AG04450 (cell line): ENCODE results near the gene AGMO. TPM values are rescaled to one million over a fixed set of nuclear protein-coding genes. Genes with fewer than 3 reads are reported as not detected.
"Not testable (repeated sequence)": the region's sequence is repeated elsewhere in the genome, so short reads cannot be mapped to it uniquely, and the experiment has no call there.

ENCODE experiments used
- CTCF ChIA-PET: fragments of 300-600, 350-600 bp; formaldehyde crosslinking; extraction: SDS; loops from one replicate; lab custom pipeline; 2022; ENCODE audit warnings: antibody characterized with exemption, inconsistent platforms; lab: Charles Lee
- POLR2A ChIA-PET: fragments of 350-600 bp; formaldehyde crosslinking; extraction: SDS; loops from one replicate; lab custom pipeline; 2021; ENCODE audit warnings: antibody characterized with exemption, inconsistent platforms; lab: Yijun Ruan, JAX
- DNase-seq: peaks from one replicate; pipeline ENCODE4 v3.0.0-alpha.2; 2011; ENCODE audit warnings: low read depth, low spot score
- H3K27ac ChIP-seq: one replicate; pipeline ENCODE4 v1.5.1; 2012; ENCODE audit warnings: low read depth, low read length, control low read depth
- H3K27me3 ChIP-seq: one replicate; pipeline ENCODE4 v1.6.0; 2012; ENCODE audit warnings: low read length; ENCODE audit not compliant: control insufficient read depth, insufficient read depth
- H3K4me3 ChIP-seq: 2 replicates; pipeline ENCODE4 v1.5.1; 2011; ENCODE audit warnings: mild to moderate bottlenecking, low read depth, low read length, control low read depth
- H3K9me3 ChIP-seq: 2 replicates; pipeline ENCODE4 v1.5.1; 2012; ENCODE audit warnings: low read length; ENCODE audit not compliant: control insufficient read depth, insufficient read depth
- CTCF ChIP-seq: IDR thresholded peaks from 2 replicates; pipeline ENCODE4 v1.5.1; 2011; ENCODE audit warnings: low read depth, low read length, control low read depth, inconsistent platforms
- polyA plus RNA-seq: library from polyadenylated mRNA; depleted of rRNA; stranded (reverse); fragments of >200 nt; gene quantifications from 2 replicates; pipeline ENCODE4 v1.2.3, GENCODE V29; 2011

The AGMO gene
- polyA plus RNA-seq, 1 experiment: 0.10 TPM

GRCh38 chr7:15305002-15305600 is 256.7 kb downstream of the AGMO start:
- Histone ChIP-seq H3K4me3 (no peak overlapping the region), H3K27ac (no peak overlapping the region), H3K27me3 (no peaks in the 10 kb centered on the region), H3K9me3 (no peaks in the 10 kb centered on the region)
- peak; percentile 15 for DNase-seq
- TF ChIP-seq CTCF: peak; percentile 87
- ChIA-PET CTCF (interaction anchor here (1.2 to 3.2 kb wide), 6 partner anchors 9 to 1259 kb away, joined by 3 to 40 read pairs (median 6); no protein-coding TSS in a partner anchor), POLR2A (no interaction called here)

- no peak overlapping the region for H3K27ac ChIP-seq
- no peak overlapping the region for H3K4me3 ChIP-seq
- CTCF ChIA-PET: interaction anchor here (1.0 to 3.4 kb wide), 9 partner anchors 8 to 1261 kb away, joined by 3 to 40 read pairs (median 6); no protein-coding TSS in a partner anchor
- POLR2A ChIA-PET: no interaction called here
- DNase-seq: no peak
- no peaks in the 10 kb centered on the region for H3K9me3 ChIP-seq
- no peaks in the 10 kb centered on the region for H3K27me3 ChIP-seq
- no peak for TF ChIP-seq CTCF
These were observed 258.5 kb downstream of the AGMO start for GRCh38 chr7:15303357-15303756.

DNA sequence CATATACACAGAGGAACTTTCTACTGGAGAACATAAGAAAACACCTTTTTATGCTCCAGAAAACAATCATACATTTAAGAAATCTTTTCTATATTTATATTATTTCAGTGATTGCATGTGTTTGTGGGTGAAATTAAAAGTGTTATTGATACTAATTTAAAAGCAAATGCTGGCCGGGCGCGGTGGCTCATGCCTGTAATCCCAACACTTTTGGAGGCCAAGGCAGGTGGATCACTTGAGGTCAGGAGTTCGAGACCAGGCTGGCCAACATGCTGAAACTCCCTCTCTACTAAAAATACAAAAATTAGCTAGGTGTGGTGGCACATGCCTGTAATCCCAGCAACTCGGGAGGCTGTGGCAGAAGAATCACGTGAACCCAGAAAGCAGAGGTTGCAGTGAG is 260.8 kb downstream of the AGMO start:
- H3K9me3 ChIP-seq, H3K27me3 ChIP-seq, POLR2A ChIA-PET, DNase-seq, H3K27ac ChIP-seq, H3K4me3 ChIP-seq: not testable (repeated sequence)
- CTCF ChIA-PET: interaction anchor here (0.7 to 3.4 kb wide), 2 partner anchors 341 to 770 kb away, joined by 4 to 18 read pairs; no protein-coding TSS in a partner anchor

DNA sequence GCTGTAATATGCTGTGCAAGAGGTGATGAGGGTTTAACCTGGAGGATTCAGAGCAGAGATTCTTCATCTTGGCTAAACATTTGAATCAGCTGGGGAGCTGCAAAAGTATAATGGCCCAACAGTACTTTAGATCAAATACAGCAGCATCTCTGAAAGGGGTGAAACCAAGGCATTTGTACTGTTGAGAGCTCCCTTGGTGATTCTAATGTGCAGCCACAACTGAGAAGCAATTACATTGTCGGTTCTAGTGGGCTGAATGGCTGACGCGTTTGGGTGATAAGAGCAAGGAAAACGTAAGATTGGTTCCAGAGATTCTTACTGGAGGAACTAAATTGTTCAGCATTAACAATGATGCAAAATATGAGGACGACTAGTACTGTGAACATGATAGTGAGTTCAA is 269.7 kb downstream of the AGMO start:
- DNase-seq: no peak
- POLR2A ChIA-PET: no interaction called here
- Histone ChIP-seq H3K9me3 (no peaks in the 10 kb centered on the region), H3K27me3 (no peaks in the 10 kb centered on the region), H3K4me3 (no peak overlapping the region), H3K27ac (no peak overlapping the region)
- TF ChIP-seq CTCF: no peak
- CTCF ChIA-PET: interaction anchor here (0.7 kb wide), 1 partner anchor 429 kb away, joined by 3 read pairs; no protein-coding TSS in a partner anchor

DNA sequence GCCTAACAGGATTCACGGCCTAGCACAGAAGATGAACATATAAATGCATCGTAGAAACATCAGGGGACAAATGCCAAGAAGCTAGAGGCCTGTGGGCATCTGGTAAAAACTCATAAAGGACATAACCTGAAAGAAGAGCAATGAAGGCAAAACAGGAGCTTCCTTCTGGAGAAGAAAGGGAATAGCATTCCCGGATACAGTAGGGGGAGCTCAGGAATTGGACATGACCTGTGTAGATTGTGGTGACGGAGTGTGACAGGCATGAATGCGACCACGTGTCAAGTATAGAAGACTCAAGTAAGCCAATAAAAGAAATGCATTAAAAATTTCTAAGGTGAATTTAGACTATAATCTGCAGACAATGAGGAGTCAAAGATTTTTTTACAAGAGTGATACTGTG is 270.1 kb downstream of the AGMO start:
- TF ChIP-seq CTCF: no peak
- ChIA-PET POLR2A (no interaction called here), CTCF (no interaction called here)
- no peak overlapping the region for H3K4me3 ChIP-seq
- no peaks in the 10 kb centered on the region for H3K9me3 ChIP-seq
- H3K27ac ChIP-seq: no peak overlapping the region
- H3K27me3 ChIP-seq: no peaks in the 10 kb centered on the region
- DNase-seq: no peak
